Fibroblast of the conjunctiva (primary cell): ENCODE data around the gene DOK7.

Experiments
- DNase-seq: peaks from one replicate; pipeline ENCODE4 v3.0.0-alpha.2; 2010; ENCODE audit warnings: low read depth

Gene DOK7

DNA sequence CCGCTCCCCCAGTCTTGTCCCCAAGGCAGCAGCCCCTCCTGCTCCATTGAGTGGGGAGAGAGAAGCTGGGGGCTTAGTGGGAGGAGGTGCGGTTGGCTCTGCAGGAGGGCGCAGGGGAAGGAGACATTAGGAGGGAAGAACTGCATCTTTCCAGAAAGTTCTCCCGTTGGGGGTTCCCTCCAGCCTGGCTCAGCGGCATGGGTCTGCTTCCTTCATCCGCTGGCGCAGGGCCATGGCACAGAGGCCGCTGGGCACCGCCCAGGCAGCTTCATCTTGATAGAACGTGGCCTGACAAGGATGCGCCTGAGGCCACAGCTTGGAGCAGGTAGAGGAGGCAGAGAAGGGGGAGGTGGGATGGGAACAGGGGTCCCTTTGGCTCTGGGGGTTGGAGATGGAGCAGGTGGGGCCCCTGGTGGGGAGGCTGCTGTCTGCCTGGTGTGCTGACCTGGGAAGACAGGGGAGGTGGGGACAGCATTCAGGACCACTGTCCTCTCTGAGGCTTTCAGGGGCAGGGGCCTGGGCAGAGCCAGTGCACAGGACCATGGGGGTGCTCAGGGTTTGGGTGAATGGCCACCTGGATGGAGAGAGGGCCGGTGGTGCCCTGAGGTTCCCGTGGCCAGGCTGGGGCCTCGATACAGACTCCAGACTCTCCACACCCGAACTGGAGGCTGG lies 12.1 kb downstream of the DOK7 start:
- DNase-seq = no peak

DNA sequence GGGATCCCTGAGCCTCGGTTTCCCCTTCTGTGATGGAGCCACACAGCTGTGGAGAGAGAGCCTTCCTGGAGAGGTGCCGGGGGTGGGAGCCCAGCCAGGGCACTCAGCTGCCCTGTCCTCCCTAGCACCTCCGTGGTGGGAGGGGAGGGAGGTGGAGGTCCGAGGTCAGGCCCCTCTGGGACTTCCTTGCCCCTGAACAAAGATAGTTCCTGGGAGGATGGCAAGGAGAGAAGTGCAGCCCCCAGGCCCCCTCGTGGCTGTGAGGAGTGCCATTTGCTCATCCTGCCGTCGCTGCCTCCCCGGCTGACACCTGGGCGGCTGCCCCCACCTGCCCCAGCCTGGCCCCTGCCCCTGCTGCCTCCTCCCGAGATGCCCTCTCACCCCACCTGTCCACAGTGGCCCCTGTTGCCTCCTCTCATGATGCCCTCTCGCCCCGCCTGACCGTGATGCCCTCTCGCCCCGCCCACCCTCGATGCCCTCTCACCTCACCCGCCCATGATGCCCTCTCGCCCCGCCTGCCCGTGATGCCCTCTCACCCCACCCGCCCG lies 12.7 kb downstream of the DOK7 start:
- no peak for DNase-seq

DNA sequence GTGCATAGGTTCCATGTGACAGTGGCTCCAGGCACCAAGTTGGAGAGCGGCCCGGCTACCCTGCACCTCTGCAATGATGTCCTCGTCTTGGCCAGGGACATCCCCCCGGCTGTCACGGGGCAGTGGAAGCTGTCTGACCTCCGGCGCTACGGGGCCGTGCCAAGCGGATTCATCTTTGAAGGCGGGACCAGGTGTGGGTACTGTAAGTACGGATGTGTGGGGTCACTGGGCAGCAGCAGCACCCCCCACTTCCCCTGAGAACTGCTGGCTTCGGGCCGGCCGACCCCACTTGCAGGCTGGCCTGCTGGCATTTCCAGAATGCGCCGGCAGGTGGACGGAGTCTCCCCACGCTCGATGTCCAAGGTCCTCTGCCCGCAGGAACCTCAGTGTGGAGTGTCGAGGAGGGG lies 13.2 kb downstream of the DOK7 start:
- DNase-seq = no peak

DNA sequence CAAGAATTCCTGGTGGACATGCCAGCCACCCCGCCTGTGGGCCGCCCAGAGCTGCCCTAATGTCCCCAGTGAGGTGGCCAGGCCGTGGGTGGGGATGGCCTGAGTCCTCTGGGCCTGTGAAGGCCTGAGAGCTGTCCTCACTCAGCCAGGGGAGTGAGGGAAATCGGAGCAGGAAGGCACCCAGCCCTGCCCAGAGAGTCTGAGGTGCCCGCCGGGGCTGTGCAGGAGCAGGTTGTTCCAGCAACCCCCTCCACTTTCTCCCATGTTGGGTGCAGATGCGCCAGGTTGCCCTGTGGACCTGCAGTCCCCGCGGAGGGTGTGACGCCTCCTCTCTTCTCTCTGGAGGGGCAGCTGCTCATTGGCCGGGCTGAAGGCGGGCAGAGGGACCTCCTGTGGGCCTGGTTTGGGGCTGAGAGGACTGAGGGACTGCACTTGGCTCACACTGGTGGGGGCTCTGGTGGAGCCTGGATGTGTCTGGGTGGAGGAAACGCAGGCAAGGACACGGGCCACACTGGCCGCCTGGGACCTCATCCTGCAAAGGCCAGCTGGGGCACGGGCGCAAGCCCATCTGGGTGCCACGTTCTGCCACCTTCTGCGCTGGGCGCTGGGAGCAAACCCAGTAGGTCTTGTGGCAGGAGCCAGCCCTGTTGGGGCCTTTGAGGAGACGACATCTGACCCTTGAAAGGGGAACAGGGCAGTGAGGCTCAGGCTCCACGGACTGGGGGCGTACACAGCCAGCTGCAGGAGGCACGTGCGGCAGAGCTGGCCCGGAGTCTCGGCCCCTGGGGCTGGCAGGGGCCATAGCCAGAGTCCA lies 14.0 kb downstream of the DOK7 start:
- no peak for DNase-seq

DNA sequence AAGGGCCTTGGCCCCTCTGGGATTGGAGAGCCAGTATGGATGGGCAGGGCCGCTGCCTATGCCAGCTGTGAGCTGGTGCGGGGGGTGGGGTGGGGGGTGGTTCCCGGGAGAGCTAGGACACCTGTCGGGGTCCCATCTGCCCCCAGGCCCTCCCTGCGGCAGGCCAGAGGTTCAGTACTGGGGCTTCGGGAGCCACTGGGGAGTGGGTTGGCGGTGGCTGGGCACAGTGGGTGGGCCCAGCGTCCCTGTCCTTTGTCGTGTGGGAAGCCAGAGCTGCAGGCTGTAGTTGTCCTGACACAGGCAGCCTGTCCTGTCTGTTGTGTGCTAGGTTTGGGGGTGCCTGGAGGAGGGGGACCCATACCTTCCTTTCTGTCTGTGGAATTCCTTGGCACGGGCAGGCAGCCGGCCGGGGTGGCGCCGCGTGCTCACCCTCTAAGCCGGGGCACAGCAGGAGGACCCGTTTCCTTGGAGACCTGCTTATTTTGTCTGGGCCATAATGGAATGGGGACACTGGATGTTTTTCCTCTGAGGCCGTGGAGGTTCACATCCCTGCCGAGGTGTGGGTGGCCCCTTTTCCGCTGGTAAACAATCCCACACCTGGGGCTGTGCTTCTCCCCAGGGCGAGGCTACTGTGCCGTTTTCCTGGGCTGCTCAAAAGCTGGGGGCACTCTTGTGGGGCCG lies 14.8 kb downstream of the DOK7 start:
- no peak for DNase-seq

DNA sequence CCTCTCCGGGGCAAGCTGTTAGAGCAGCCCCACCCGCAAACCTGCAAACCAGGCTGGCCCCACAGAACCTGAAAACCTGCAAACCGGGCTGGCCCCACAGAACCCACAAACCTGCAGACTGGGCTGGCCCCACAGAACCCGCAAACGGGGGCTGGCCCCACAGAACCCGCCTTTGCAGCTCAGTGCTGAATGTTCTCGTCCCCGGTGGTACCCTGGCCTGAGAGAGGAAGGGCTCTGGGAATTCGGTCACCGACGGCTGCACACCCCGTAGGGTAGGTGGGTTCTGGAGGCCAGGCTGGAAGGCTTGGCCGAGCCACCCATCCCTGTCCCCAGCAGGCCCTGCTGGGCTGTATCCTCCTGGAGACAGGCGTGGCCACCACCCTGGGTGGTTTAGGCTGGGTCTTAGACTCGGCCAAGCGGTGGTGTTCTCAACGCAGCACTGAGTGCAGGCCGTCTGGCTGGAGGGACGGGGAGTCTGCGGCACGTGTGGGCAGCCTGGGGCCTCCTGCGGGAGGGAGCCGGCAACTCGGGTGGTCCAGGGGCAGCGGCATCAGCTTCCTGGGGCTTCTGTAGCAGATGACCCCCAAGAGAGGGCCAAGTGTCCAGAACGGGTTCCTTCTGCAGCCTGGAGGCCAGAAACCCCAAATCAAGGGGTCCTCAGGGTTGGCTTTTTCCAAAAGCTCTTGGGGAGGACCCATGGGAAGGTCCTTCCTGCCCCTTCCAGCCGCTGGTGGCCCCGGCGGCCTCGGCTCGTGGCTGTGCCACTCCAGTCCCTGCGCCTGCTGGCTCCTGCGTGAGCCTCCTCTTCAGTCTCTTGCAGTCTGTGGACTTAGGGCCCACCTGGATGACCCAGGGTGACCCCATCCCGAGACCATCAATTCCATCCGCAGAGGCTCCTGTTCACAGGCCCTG lies 15.6 kb downstream of the DOK7 start:
- DNase-seq = no peak

DNA sequence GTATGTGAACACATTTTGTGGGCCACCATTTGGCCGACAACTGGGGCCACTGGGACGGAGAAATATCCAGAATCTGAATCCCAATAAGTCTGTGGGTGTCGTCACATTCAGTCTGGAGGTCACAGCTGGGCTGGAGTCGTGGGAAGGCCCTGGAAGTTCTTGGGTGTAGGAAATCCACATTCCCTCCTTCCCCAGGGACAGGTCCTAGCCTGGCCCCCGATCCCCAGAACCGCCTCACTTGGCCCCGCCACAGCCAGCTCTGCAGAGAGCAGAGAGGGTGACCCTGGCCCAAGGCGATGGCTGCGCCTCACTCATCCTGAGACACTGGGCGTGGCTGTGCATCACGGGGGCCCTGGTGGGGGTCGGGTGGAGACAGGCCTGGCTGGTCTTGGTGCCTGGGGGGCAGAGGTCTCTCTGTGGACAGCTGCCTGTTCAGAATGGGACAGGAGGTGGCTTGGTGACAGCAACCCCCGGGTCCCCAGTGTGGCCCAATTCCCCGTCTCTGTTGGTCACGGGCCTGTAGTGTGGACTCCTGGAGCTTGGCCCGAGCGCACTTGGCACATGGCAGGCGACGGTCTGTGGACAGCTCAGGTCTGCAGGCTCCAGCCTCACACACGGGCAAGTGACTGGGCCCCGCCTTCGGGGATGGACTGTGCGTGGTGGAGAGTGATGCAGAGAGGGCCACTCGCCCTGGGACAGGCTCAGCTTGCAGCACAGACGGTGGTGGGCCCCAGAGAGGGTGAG lies 16.4 kb downstream of the DOK7 start:
- no peak for DNase-seq

DNA sequence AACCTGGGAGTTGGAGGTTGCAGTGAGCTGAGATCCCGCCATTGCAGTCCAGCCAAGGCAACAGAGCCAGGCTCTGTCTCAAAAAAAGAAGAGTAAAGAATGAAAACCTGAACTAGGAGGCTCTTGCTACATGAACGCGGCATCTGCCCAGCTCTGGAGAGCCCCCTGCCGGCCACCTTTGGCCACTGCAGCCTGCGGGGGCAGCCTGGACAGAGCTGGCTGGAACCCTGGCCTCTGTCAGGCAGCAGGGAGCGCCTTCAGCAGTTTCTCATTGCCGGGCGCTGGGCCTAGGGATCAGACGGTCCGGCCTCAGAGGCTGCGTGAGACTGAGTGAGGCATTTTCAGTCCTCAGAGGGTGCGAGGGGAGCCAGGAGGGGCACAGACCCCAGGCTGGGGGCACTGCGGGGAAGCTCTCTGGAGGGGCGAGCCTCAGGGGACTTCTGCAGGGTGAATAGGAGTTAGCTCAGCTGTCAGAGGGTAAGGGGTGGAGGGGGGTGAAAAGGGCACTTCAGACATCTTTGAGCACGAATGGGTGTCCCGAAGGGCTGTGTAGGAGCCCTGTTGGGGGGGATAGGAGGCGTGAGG lies 17.5 kb downstream of the DOK7 start:
- DNase-seq = peak; percentile 64

DNA sequence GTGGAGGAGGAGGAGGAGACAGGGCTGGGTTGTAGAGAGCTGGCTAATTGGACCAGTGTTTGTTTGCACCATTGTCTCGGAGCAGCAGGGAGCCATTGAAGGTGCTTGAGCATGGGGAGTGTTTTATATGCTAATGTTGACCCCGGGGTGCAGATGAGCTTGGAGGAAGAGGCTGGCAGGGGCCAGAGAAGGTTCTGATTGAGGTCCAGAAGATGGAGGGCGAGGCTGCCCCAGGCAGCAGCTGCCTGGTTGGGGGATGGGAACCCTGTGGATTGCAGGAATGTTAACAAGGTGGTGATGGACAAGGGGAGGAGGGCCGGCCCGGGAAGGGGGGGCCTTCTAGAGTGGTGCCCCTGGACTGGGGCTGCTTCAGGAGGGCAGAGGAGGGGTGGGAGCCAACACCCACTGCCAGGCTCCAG lies 18.0 kb downstream of the DOK7 start:
- DNase-seq = no peak

DNA sequence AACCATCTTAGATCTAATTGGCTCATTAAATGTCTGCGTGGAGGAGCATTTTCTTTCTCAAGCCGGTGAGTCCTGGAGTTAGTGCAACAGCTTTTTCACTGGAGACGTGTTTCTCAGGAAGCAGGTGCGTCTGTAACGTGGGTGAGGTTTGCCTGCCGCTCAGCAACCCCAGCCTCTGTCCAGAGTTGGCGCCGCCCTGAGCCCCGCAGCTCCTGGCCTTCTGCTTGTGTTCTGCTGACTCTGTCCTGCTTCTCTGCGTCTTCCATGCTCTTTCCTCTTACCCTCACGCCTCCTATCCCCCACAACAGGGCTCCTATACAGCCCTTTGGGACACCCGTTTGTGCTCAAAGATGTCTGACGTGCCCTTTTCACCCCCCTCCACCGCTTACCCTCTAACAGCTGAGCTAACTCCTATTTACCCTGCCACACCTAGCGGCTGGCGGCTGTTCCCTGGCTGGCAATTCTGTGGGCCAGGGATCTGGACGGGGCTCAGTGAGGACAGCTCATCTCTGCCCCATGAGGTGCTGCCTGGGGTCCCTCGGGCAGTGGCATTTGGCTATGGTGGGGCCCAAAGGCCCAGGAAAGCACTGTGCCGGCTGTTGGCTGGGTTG lies 18.8 kb downstream of the DOK7 start:
- no peak for DNase-seq

DNA sequence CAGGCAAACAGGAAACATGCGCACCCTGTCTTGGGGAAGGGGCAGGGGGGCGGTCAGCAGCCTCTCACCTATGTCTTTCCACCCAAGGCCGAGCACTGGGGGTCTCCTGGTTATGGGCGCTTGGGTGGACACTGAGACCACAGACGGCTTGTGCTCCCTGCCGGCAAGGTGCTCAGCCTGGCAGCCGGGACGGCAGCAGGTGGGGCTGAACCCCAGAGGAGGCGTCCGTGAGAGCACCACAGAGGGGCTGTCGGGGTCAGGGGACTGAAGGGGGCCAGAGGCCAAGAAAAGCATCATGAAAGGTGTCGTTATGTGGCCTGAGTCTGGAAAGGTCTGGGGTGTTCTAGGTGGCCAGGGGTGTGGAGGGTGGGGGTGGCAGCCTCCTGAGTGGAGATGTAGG lies 19.6 kb downstream of the DOK7 start:
- no peak for DNase-seq

DNA sequence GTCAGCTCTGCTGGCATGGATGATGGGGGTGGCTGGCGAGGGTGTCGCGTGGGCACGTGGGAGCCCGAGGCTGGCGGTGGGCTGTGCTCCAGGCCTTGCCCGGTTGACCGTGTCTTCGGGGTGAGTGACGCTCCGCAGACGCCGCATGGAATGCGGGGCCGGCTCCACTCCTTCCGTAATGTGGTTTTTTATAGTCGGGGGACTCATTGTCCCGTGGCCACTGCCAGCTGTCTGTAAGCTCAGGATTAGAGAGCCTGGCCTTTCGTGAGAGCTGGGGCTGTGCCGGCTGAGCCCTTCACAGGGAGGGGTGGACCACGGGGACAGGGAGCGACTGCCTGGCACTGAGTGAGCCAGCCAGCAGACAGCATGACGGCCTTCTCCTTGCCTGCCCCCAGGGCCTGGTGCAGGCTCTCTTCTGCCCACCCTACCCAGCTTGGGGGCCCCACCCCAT lies 20.4 kb downstream of the DOK7 start:
- DNase-seq = no peak

DNA sequence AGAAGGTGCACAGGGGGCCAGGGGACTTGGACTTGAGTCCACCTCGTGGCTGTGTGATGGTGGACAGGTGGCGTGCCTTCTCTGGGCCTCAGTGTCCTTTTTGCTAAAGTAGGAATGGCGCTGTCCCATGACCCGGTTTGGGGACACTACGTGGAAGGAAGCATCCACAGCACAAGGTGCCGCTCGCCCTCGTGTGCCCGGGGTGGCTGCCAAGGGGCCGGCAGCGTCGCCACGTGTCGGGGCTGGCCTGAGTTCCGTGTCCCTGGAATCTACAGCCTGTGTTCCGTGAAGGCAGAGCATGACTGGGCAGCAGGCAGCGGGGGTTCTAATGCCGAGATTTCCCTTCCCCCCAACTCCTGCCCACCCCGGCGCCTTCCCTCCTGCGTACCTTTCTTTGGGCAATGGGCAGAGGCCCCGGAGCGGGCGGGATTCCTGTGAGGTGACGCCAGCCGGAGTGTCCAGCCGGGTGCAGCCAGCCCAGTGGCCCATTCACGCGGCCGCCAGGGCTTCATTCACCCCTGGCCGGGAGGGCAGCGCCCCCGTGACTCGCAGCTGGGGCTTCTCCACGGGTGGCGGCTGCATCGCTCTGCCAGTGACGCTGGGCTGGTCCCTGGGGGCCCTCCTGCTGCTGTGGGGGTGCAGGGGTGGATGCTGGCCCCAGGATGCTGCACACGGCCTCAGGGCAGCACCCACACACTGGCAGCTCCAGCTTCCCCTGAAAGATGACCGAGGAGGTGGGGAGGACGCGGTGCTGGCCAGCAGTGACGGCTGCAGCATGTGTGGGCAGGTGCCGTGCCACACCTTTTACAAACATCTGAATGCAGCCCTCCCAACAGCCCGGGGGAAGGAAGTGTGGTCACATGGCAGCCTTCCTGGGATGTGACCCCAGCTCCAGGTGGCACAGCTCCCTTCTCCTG lies 21.2 kb downstream of the DOK7 start:
- DNase-seq = no peak

DNA sequence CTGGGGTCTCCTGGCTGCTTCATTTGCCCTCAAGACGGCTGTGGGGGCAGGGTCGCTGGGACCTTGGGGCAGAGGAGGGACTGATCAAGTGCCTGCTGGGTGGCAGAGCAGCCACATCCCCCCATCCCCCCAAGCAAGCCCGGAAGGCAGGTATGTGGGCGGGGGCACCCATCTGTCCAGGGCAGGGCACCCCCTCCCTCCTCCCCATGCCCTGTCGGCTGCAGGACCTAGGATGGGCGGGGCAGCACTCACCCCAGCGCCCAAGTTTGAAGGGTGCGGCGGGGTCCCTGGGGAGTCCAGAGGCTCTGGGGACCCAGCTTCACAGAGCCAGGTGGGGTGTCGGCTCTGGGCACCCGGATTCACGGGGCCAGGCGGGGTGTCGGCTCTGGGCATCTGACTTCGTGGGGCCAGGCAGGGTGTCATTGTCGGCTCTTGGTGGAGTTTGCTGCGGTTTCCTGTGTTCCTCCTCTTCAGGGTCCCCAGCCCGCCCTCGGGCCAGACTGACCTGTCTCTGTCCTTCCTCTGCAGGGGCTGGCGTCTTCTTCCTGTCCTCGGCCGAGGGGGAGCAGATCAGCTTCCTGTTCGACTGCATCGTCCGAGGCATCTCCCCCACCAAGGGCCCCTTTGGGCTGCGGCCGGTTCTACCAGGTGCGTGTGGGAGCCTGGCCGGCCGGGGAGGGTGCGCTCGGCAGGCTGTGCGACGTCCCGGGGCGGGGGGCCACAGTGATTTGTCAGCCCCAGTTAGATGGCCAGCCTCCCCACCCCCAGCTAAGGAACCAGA lies 22.1 kb downstream of the DOK7 start:
- no peak for DNase-seq

DNA sequence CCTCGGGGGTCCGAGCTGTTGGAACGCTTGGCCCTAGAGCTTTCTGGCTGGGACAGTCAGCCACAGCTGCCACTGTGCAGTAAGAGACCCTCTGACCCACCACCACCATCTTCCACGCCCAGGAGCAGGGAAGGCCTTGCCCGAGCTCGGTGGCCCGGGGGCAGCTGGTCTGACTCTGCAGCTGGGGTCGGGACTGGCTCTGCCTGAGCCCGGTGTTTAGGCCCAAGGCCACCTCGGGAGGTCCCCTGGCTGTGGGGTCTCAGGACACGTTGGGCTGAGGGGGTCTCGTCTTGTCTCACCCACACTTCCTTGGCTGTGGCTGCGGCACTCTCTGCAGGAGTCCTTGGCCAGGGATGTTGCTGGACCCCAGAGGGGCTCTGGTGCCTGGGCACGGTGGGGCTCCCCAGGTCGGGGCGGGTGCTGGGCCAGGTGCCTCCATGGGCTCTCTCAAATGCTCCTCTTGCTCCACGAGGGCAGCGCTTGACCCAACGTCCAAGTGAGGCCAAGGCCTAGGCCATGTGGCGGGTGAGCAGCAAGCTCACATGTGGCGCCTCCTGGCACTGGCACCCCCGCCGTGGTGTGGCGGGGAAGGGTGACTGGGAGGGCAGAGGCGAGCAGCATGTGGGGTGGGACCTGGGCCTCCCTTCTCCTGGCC lies 22.9 kb downstream of the DOK7 start:
- DNase-seq = no peak

DNA sequence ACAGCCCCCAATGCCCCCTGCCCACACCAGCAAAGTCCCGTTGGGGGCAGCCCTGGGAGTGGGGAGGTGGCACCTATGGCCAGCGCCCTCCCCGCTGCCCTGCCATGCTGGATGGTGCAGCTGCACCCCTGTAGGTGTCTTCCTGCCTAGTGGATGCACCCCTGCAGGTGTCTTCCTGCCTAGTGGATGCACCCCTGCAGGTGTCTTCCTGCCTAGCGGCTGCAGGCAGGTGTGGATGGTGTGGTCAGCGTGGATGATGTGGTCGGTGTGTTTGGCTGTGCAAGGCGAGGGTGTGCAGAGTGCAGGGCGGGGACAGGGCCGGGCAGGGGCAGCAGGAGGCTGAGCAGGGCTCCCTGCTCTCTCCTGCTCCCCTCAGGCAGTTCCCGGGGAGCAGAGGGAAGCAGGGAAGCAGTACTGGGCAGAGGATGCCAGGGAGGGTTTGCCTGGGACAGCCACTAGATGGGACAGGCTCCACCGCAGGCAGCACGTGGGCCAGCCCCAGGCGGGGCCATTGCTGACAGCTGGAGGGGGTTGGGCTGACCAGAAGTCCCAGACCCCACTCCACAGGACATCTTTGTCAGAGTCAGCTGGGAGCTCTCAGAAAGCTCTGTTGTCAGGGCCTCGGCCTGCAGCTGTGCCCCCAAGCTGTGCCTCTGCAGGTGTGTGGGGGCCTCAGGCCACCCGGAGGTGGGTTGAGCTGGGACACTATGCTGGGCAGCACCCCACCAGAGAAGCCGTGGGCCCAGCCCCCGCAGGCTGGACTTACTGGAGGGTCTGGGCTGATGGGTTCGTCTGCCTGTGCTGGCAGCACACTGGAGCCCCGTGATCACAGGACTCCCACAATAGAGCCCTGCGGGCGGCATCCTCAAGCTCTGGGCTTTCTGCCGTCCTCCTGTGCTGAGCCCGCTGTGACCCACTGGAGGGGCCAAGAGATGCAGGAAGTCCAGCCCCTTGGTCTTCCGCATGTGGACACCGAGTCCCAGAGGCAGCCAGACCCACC lies 23.7 kb downstream of the DOK7 start:
- no peak for DNase-seq
